GM12878 (cell line): ENCODE data around the gene PPP1R14B. TPM values are rescaled to one million over a fixed set of nuclear protein-coding genes. Genes with fewer than 3 reads are reported as not detected.

Experiments
- BCL3 ChIP-seq: IDR thresholded peaks from 2 replicates; pipeline ENCODE4 v1.6.1; 2011; ENCODE audit warnings: borderline replicate concordance, low read depth, mild to moderate bottlenecking, moderate library complexity, low read length; ENCODE audit not compliant: insufficient read depth, poor library complexity, severe bottlenecking
- CHD1 ChIP-seq: IDR thresholded peaks from 2 replicates; pipeline ENCODE4 v1.6.1; 2012; ENCODE audit warnings: low read depth, low read length, improper control_type of control experiment
- CHD4 ChIP-seq: fragments of 200-600 bp; sonication (generic); IDR thresholded peaks from 2 replicates; pipeline ENCODE4 v1.6.1; 2016; ENCODE audit warnings: mild to moderate bottlenecking
- FOXM1 ChIP-seq: IDR thresholded peaks from 2 replicates; pipeline ENCODE4 v1.6.1; 2012; ENCODE audit warnings: low read depth, mild to moderate bottlenecking, inconsistent platforms, low read length, moderate library complexity
- GATAD2B ChIP-seq: fragments of 450-650 bp; conservative IDR thresholded peaks from 2 replicates; pipeline ENCODE4 v1.6.1; 2017; ENCODE audit warnings: low read depth, mild to moderate bottlenecking, moderate library complexity
- IRF4 ChIP-seq: IDR thresholded peaks from 2 replicates; pipeline ENCODE4 v1.6.1; 2011; ENCODE audit warnings: low read depth, low read length
- JUNB ChIP-seq: IDR thresholded peaks from 2 replicates; pipeline ENCODE4 v1.6.1; 2016; ENCODE audit warnings: antibody characterized with exemption, mild to moderate bottlenecking
- KAT2A ChIP-seq: conservative IDR thresholded peaks from 2 replicates; pipeline ENCODE4 v1.6.1; 2011; ENCODE audit warnings: low read depth, low read length; ENCODE audit not compliant: control insufficient read depth
- KDM1A ChIP-seq: fragments of 200-600 bp; sonication (generic); IDR thresholded peaks from 2 replicates; pipeline ENCODE4 v1.6.1; 2016; ENCODE audit warnings: borderline replicate concordance
- NFYA ChIP-seq: IDR thresholded peaks from 2 replicates; pipeline ENCODE4 v1.6.1; 2011; ENCODE audit warnings: low read depth, mild to moderate bottlenecking, low read length, improper control_type of control experiment, borderline replicate concordance
- NR2C1 ChIP-seq: fragments of 450-650 bp; IDR thresholded peaks from 2 replicates; pipeline ENCODE4 v1.6.1; 2017; ENCODE audit warnings: antibody characterized with exemption, mild to moderate bottlenecking, moderate library complexity
- RB1 ChIP-seq: fragments of 450-650 bp; formaldehyde crosslinking; IDR thresholded peaks from 2 replicates; pipeline ENCODE4 v1.6.1; 2017; ENCODE audit warnings: mild to moderate bottlenecking, borderline replicate concordance
- RBBP5 ChIP-seq: fragments of 200-600 bp; sonication (generic); conservative IDR thresholded peaks from 2 replicates; pipeline ENCODE4 v1.6.1; 2016
- RUNX3 ChIP-seq: IDR thresholded peaks from 2 replicates; pipeline ENCODE4 v1.6.1; 2012; ENCODE audit warnings: low read length, inconsistent platforms
- SIX5 ChIP-seq: IDR thresholded peaks from 2 replicates; pipeline ENCODE4 v1.6.1; 2011; ENCODE audit warnings: mild to moderate bottlenecking, low read depth, low read length, moderate library complexity; ENCODE audit not compliant: severe bottlenecking
- SP1 ChIP-seq: IDR thresholded peaks from one replicate; pipeline ENCODE4 v1.6.1; 2011; ENCODE audit warnings: low read depth, low read length
- TAF1 ChIP-seq: IDR thresholded peaks from 2 replicates; pipeline ENCODE4 v1.6.1; 2011; ENCODE audit warnings: mild to moderate bottlenecking, low read depth, low read length, borderline replicate concordance
- TBL1XR1 ChIP-seq: IDR thresholded peaks from 2 replicates; pipeline ENCODE4 v1.6.1; 2012; ENCODE audit warnings: low read depth, low read length, improper control_type of control experiment
- ZBTB40 ChIP-seq: fragments of 450-650 bp; IDR thresholded peaks from 2 replicates; pipeline ENCODE4 v1.6.1; 2016; ENCODE audit warnings: mild to moderate bottlenecking, moderate library complexity, borderline replicate concordance
- polyA plus RNA-seq, 11 experiments: library from polyadenylated mRNA; depleted of rRNA in 4 of 11; unstranded in 6 of 11; stranded (reverse) in 5 of 11; fragments of >200 nt; fragmentation: Nextera tagmentation in 4 of 11; fragmentation: Illumina TruSeq in 1 of 11; extraction: Ambion mirVana in 4 of 11; extraction: Trizol in 1 of 11; gene quantifications; 1 replicate in 1 of 11; 2 replicates in 10 of 11; pipeline versions ENCODE4 v1.2.1 to v1.2.3, GENCODE V29; 2011 to 2016; ENCODE audit warnings: inconsistent platforms in 2 of 11, missing spikeins in 2 of 11, low read depth in 1 of 11
- total RNA-seq, 4 experiments: library from RNA; depleted of rRNA in 3 of 4; stranded (reverse); fragments of >200 nt in 3 of 4; fragmentation: Illumina TruSeq in 1 of 4; extraction: Trizol in 1 of 4; gene quantifications; 2 replicates each; pipeline versions ENCODE4 v1.2.1 to v1.2.3, GENCODE V29; 2013 to 2021
- TF ChIP-seq, protein P1 (sequence below): fragments of 450-650 bp; IDR thresholded peaks from 2 replicates; pipeline ENCODE4 v1.6.1; 2017; ENCODE audit warnings: antibody characterized with exemption, mild to moderate bottlenecking, moderate library complexity
- TF ChIP-seq, protein P2 (sequence below): IDR thresholded peaks from 2 replicates; pipeline ENCODE4 v1.6.1; 2011; ENCODE audit warnings: mild to moderate bottlenecking, low read depth, low read length, moderate library complexity; ENCODE audit not compliant: insufficient replicate concordance

Gene PPP1R14B
- total and polyA plus RNA-seq, 10 of the 15 experiments (the other 5 are each of a cell fraction or from before 2014, with no cell fraction given), result 8.4 to 283 (median 124) TPM

DNA sequence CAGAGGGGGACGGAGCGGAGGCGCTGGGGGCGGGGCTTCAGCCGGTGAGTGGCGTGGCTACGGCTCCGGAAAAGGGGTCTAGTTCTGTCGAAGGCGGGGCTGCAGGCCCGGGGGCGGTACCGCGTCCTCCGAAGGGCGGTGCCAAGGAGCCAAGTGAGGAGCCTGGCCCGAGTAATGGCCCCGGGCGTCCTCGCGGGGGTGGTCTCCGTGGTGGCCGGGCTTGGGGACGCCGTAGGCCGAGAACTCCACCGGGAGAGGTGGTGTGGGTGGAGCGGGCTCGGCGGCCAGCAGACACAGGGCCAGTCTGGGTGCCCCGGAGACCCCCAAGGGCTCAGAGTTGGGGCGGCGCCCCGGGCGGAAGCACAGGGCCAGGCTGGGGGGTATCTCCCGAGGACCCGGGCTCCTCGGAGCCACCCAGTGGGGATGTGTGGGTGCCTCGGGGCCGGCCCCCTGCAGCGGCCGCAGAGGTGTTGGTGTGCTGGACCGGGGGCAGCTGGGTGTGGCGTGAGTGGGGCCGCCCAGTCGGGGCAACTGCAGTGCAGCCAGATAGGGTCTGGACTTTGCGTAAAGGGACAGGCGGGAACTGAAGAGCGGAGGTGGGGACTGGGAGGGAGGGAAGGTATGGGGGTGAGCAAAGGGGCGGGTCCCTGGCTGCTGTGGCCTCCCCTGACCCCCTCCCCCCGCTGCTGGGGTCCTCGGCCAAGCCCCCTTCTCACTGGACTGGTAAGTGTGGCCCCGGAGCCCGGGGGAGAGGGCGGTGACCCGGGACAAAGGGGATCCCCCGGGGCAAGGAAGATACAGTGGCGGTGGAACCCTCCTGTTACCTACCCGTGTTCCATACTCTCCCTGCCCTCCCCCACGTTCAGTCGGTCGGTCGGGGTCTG is 5.0 kb downstream of the PPP1R14B start (continued):
- TF ChIP-seq NFYA (no peak), NR2C1 (no peak), RUNX3 (no peak), ZBTB40 (peak; percentile 52; the same call in 1 of the 2 replicates), RB1 (no peak), CHD4 (no peak), SP1 (peak; percentile 9), GATAD2B (peak; percentile 91; the same call in 1 of the 2 replicates), TAF1 (peak; percentile 64; the same call in 1 of the 2 replicates), SIX5 (no peak), RBBP5 (no peak), CHD1 (no peak), FOXM1 (no peak), BCL3 (no peak), KAT2A (no peak), TBL1XR1 (no peak), KDM1A (no peak), IRF4 (no peak), JUNB (no peak)
- TF ChIP-seq, protein P1, sequence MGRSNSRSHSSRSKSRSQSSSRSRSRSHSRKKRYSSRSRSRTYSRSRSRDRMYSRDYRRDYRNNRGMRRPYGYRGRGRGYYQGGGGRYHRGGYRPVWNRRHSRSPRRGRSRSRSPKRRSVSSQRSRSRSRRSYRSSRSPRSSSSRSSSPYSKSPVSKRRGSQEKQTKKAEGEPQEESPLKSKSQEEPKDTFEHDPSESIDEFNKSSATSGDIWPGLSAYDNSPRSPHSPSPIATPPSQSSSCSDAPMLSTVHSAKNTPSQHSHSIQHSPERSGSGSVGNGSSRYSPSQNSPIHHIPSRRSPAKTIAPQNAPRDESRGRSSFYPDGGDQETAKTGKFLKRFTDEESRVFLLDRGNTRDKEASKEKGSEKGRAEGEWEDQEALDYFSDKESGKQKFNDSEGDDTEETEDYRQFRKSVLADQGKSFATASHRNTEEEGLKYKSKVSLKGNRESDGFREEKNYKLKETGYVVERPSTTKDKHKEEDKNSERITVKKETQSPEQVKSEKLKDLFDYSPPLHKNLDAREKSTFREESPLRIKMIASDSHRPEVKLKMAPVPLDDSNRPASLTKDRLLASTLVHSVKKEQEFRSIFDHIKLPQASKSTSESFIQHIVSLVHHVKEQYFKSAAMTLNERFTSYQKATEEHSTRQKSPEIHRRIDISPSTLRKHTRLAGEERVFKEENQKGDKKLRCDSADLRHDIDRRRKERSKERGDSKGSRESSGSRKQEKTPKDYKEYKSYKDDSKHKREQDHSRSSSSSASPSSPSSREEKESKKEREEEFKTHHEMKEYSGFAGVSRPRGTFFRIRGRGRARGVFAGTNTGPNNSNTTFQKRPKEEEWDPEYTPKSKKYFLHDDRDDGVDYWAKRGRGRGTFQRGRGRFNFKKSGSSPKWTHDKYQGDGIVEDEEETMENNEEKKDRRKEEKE, result no peak
- TF ChIP-seq, protein P2, sequence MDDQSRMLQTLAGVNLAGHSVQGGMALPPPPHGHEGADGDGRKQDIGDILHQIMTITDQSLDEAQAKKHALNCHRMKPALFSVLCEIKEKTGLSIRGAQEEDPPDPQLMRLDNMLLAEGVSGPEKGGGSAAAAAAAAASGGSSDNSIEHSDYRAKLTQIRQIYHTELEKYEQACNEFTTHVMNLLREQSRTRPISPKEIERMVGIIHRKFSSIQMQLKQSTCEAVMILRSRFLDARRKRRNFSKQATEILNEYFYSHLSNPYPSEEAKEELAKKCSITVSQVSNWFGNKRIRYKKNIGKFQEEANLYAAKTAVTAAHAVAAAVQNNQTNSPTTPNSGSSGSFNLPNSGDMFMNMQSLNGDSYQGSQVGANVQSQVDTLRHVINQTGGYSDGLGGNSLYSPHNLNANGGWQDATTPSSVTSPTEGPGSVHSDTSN, result peak; percentile 93
